ENCODE results near the gene BRD1. TPM values are rescaled to one million over a fixed set of nuclear protein-coding genes. Genes with fewer than 3 reads are reported as not detected.
"Not testable (repeated sequence)": the region's sequence is repeated elsewhere in the genome, so short reads cannot be mapped to it uniquely, and the experiment has no call there.

BRD1 gene
- total and polyA plus RNA-seq, 3 experiments from 2014 or later, result 4.9 to 35.1 (median 32.9) TPM

- Mint-ChIP-seq H3K27me3 (no peaks in the 10 kb centered on the region), H3K9me3 (peaks cover 8 to 12% (median 11%) of the 10 kb centered on the region in 5 donors), H3K4me3 (peak overlapping the region in 1 of 7 donors; percentile 61), H3K27ac (no peak overlapping the region), H3K36me3 (peaks cover 0 to 13% (median 2%) of the 10 kb centered on the region in 3 donors), H3K4me1 (peaks cover 13 to 19% (median 14%) of the 10 kb centered on the region in 3 donors)
- no peak for DNase-seq
- ChIA-PET POLR2A (no interaction called here), CTCF (interaction anchor here (1.3 kb wide), 1 partner anchor 264 kb away, joined by 4 read pairs; no protein-coding TSS in a partner anchor)
- Histone ChIP-seq H3K9me3 (ENCODE audit: low read length) (peaks cover 8% of the 10 kb centered on the region), H3K36me3 (ENCODE audit: insufficient read depth, low read length) (no peaks in the 10 kb centered on the region), H3K27ac (ENCODE audit: low read depth, low read length) (no peak overlapping the region), H3K4me1 (ENCODE audit: insufficient read depth, low read length) (peaks cover 6% of the 10 kb centered on the region), H3K4me3 (ENCODE audit: low read length) (no peak overlapping the region), H3K27me3 (ENCODE audit: insufficient read depth, low read length, poor library complexity, severe bottlenecking) (no peaks in the 10 kb centered on the region)
These were observed 63.5 kb downstream of the BRD1 start for GRCh38 chr22:49764127-49764581.

- Mint-ChIP-seq H3K4me1 (peaks cover 13 to 19% (median 14%) of the 10 kb centered on the region in 3 donors), H3K27ac (no peak overlapping the region), H3K27me3 (no peaks in the 10 kb centered on the region), H3K36me3 (peaks cover 0 to 13% (median 2%) of the 10 kb centered on the region in 3 donors), H3K4me3 (no peak overlapping the region), H3K9me3 (peaks cover 8 to 12% (median 11%) of the 10 kb centered on the region in 5 donors)
- Histone ChIP-seq H3K27me3 (ENCODE audit: insufficient read depth, low read length, poor library complexity, severe bottlenecking) (no peaks in the 10 kb centered on the region), H3K27ac (ENCODE audit: low read depth, low read length) (no peak overlapping the region), H3K4me1 (ENCODE audit: insufficient read depth, low read length) (peaks cover 6% of the 10 kb centered on the region), H3K9me3 (ENCODE audit: low read length) (peaks cover 8% of the 10 kb centered on the region), H3K4me3 (ENCODE audit: low read length) (no peak overlapping the region), H3K36me3 (ENCODE audit: insufficient read depth, low read length) (no peaks in the 10 kb centered on the region)
- DNase-seq, result no peak
- ChIA-PET POLR2A (no interaction called here), CTCF (interaction anchor here (3.0 kb wide), 1 partner anchor 267 kb away, joined by 12 read pairs; no protein-coding TSS in a partner anchor)
These were observed 64.0 kb downstream of the BRD1 start for GRCh38 chr22:49763696-49764095.

- Mint-ChIP-seq H3K27ac (no peak overlapping the region), H3K4me1 (peaks cover 12 to 19% (median 13%) of the 10 kb centered on the region in 3 donors), H3K27me3 (peaks cover 0 to 1% of the 10 kb centered on the region in 2 donors), H3K36me3 (peaks cover 0 to 13% (median 2%) of the 10 kb centered on the region in 3 donors), H3K9me3 (peaks cover 8 to 11% (median 11%) of the 10 kb centered on the region in 5 donors), H3K4me3 (no peak overlapping the region)
- DNase-seq, result no peak
- H3K27me3 ChIP-seq (ENCODE audit: insufficient read depth, low read length, poor library complexity, severe bottlenecking), result no peaks in the 10 kb centered on the region
- ChIA-PET POLR2A (no interaction called here), CTCF (interaction anchor here (3.0 kb wide), 1 partner anchor 268 kb away, joined by 12 read pairs; no protein-coding TSS in a partner anchor)
- H3K4me3 ChIP-seq (ENCODE audit: low read length), result no peak overlapping the region
- no peak overlapping the region for H3K27ac ChIP-seq (ENCODE audit: low read depth, low read length)
- H3K36me3 ChIP-seq (ENCODE audit: insufficient read depth, low read length), result no peaks in the 10 kb centered on the region
- H3K4me1 ChIP-seq (ENCODE audit: insufficient read depth, low read length), result peaks cover 6% of the 10 kb centered on the region
- peaks cover 8% of the 10 kb centered on the region for H3K9me3 ChIP-seq (ENCODE audit: low read length)
These were observed 64.5 kb downstream of the BRD1 start for GRCh38 chr22:49763138-49763537.

GRCh38 chr22:49762571-49762970, 65.1 kb downstream of the BRD1 start:
- H3K27me3 ChIP-seq (ENCODE audit: insufficient read depth, low read length, poor library complexity, severe bottlenecking); H3K27ac ChIP-seq (ENCODE audit: low read depth, low read length); H3K4me1 ChIP-seq (ENCODE audit: insufficient read depth, low read length); DNase-seq; POLR2A ChIA-PET; H3K4me3 ChIP-seq (ENCODE audit: low read length); H3K27ac Mint-ChIP-seq; H3K36me3 ChIP-seq (ENCODE audit: insufficient read depth, low read length); H3K27me3 Mint-ChIP-seq; H3K9me3 ChIP-seq (ENCODE audit: low read length): not testable (repeated sequence)
- CTCF ChIA-PET, result interaction anchor here (1.1 to 3.0 kb wide), 2 partner anchors 231 to 268 kb away, joined by 3 to 12 read pairs; no protein-coding TSS in a partner anchor
- peak overlapping the region in 1 of 7 donors; percentile 44 for H3K4me3 Mint-ChIP-seq
- peaks cover 8 to 11% (median 10%) of the 10 kb centered on the region in 5 donors for H3K9me3 Mint-ChIP-seq
- H3K4me1 Mint-ChIP-seq, result peaks cover 12 to 19% (median 13%) of the 10 kb centered on the region in 3 donors
- H3K36me3 Mint-ChIP-seq, result peaks cover 0 to 13% (median 2%) of the 10 kb centered on the region in 3 donors

GRCh38 chr22:49761836-49762235, 65.8 kb downstream of the BRD1 start:
- POLR2A ChIA-PET, result interaction anchor here (0.5 kb wide), 1 partner anchor 77 kb away, joined by 3 read pairs; no protein-coding TSS in a partner anchor
- H3K36me3 ChIP-seq (ENCODE audit: insufficient read depth, low read length), result no peaks in the 10 kb centered on the region
- CTCF ChIA-PET, result interaction anchor here (1.1 to 3.0 kb wide), 2 partner anchors 232 to 269 kb away, joined by 3 to 12 read pairs; no protein-coding TSS in a partner anchor

GRCh38 chr22:49760630-49761571, 66.8 kb downstream of the BRD1 start:
- Mint-ChIP-seq H3K27ac (peak overlapping the region in 3 of 8 donors; percentile 27 to 65 (median 53)), H3K9me3 (peaks cover 0 to 2% (median 0%) of the 10 kb centered on the region in 5 donors), H3K4me1 (peaks cover 12 to 19% (median 13%) of the 10 kb centered on the region in 3 donors), H3K36me3 (no peaks in the 10 kb centered on the region), H3K27me3 (peaks cover 0 to 1% of the 10 kb centered on the region in 2 donors), H3K4me3 (no peak overlapping the region)
- Histone ChIP-seq H3K36me3 (ENCODE audit: insufficient read depth, low read length) (no peaks in the 10 kb centered on the region), H3K4me1 (ENCODE audit: insufficient read depth, low read length) (peaks cover 6% of the 10 kb centered on the region), H3K9me3 (ENCODE audit: low read length) (no peaks in the 10 kb centered on the region), H3K4me3 (ENCODE audit: low read length) (no peak overlapping the region), H3K27me3 (ENCODE audit: insufficient read depth, low read length, poor library complexity, severe bottlenecking) (no peaks in the 10 kb centered on the region), H3K27ac (ENCODE audit: low read depth, low read length) (no peak overlapping the region)
- CTCF ChIA-PET, result interaction anchor here (3.0 kb wide), 1 partner anchor 270 kb away, joined by 12 read pairs; no protein-coding TSS in a partner anchor
- DNase-seq, result no peak
- POLR2A ChIA-PET, result interaction anchor here (0.5 kb wide), 1 partner anchor 78 kb away, joined by 3 read pairs; no protein-coding TSS in a partner anchor

More at GRCh38 chr22:49761836-49762235, 65.8 kb downstream of the BRD1 start:
- Histone ChIP-seq H3K4me1 (ENCODE audit: insufficient read depth, low read length) (peaks cover 6% of the 10 kb centered on the region), H3K27ac (ENCODE audit: low read depth, low read length) (no peak overlapping the region), H3K27me3 (ENCODE audit: insufficient read depth, low read length, poor library complexity, severe bottlenecking) (no peaks in the 10 kb centered on the region), H3K9me3 (ENCODE audit: low read length) (peaks cover 4% of the 10 kb centered on the region), H3K4me3 (ENCODE audit: low read length) (no peak overlapping the region)
- Mint-ChIP-seq H3K36me3 (peaks cover 0 to 6% (median 0%) of the 10 kb centered on the region in 3 donors), H3K27me3 (peaks cover 0 to 1% of the 10 kb centered on the region in 2 donors), H3K4me1 (peaks cover 12 to 19% (median 13%) of the 10 kb centered on the region in 3 donors), H3K4me3 (no peak overlapping the region), H3K9me3 (peaks cover 3 to 6% (median 5%) of the 10 kb centered on the region in 5 donors), H3K27ac (no peak overlapping the region)
- no peak for DNase-seq

GRCh38 chr22:49760280-49760629, 67.4 kb downstream of the BRD1 start:
- Mint-ChIP-seq H3K9me3 (peaks cover 0 to 2% (median 0%) of the 10 kb centered on the region in 5 donors), H3K27ac (peak overlapping the region in 1 of 8 donors; percentile 27), H3K4me1 (peaks cover 12 to 19% (median 13%) of the 10 kb centered on the region in 3 donors), H3K4me3 (no peak overlapping the region), H3K27me3 (peaks cover 0 to 1% of the 10 kb centered on the region in 2 donors), H3K36me3 (no peaks in the 10 kb centered on the region)
- H3K4me3 ChIP-seq (ENCODE audit: low read length), result no peak overlapping the region
- no peaks in the 10 kb centered on the region for H3K9me3 ChIP-seq (ENCODE audit: low read length)
- peaks cover 6% of the 10 kb centered on the region for H3K4me1 ChIP-seq (ENCODE audit: insufficient read depth, low read length)
- POLR2A ChIA-PET, result no interaction called here
- CTCF ChIA-PET, result no interaction called here
- no peaks in the 10 kb centered on the region for H3K36me3 ChIP-seq (ENCODE audit: insufficient read depth, low read length)
- H3K27me3 ChIP-seq (ENCODE audit: insufficient read depth, low read length, poor library complexity, severe bottlenecking), result no peaks in the 10 kb centered on the region
- H3K27ac ChIP-seq (ENCODE audit: low read depth, low read length), result no peak overlapping the region
- no peak for DNase-seq
